ACC112 (cell line): Measurements from ENCODE around the gene OR2M3.

Source experiments
- H2AFZ ChIP-seq: fragments of 200-600 bp; sonication (generic); one replicate; pipeline ENCODE4 v1.6.0; 2017; ENCODE audit warnings: antibody characterized with exemption, low read length; ENCODE audit not compliant: unreplicated experiment
- H3K27ac ChIP-seq: fragments of 200-600 bp; sonication (generic); 2 replicates; pipeline ENCODE4 v1.5.1; 2014; ENCODE audit warnings: low read depth, mild to moderate bottlenecking, antibody characterized with exemption, low read length, moderate library complexity
- H3K27me3 ChIP-seq: fragments of 200-600 bp; sonication (generic); 2 replicates; pipeline ENCODE4 v1.6.1; 2014; ENCODE audit warnings: mild to moderate bottlenecking, antibody characterized with exemption, low read length, moderate library complexity, mixed read lengths; ENCODE audit not compliant: insufficient read depth
- H3K36me3 ChIP-seq: fragments of 200-600 bp; sonication (generic); 2 replicates; pipeline ENCODE4 v1.6.1; 2016; ENCODE audit warnings: mild to moderate bottlenecking, antibody characterized with exemption, low read length, moderate library complexity, mixed read lengths; ENCODE audit not compliant: insufficient read depth
- H3K4me1 ChIP-seq: fragments of 200-600 bp; sonication (generic); one replicate; pipeline ENCODE4 v1.6.1; 2016; ENCODE audit warnings: low read length, mixed read lengths; ENCODE audit not compliant: insufficient read depth, unreplicated experiment, control insufficient read depth
- H3K4me3 ChIP-seq: fragments of 200-600 bp; sonication (generic); 2 replicates; pipeline ENCODE4 v1.5.1; 2014; ENCODE audit warnings: mild to moderate bottlenecking, low read depth, low read length
- H3K79me2 ChIP-seq: fragments of 200-600 bp; sonication (generic); one replicate; pipeline ENCODE4 v1.6.0; 2016; ENCODE audit warnings: low read length; ENCODE audit not compliant: control insufficient read depth, unreplicated experiment, insufficient read depth

The OR2M3 gene

GRCh38 chr1:248196965-248197364, at the start of gene OR2M3:
Gene OR2M3, plus strand, starts transcription at chr1:248197265. Its CDS starts 5,803 bp downstream, at chr1:248203068.
- Histone ChIP-seq H3K79me2 (no peaks in the 10 kb centered on the region), H3K36me3 (no peaks in the 10 kb centered on the region), H2AFZ (no peak within 1 kb of the TSS), H3K4me3 (no peak within 1 kb of the TSS), H3K27me3 (no peaks in the 10 kb centered on the region), H3K27ac (no peak within 1 kb of the TSS), H3K4me1 (no peaks in the 10 kb centered on the region)

- H3K79me2 ChIP-seq: no peaks in the 10 kb centered on the region
- no peak overlapping the region for H3K27ac ChIP-seq
- no peak overlapping the region for H3K4me3 ChIP-seq
- H3K4me1 ChIP-seq: no peaks in the 10 kb centered on the region
- H3K27me3 ChIP-seq: no peaks in the 10 kb centered on the region
- no peak overlapping the region for H2AFZ ChIP-seq
- H3K36me3 ChIP-seq: no peaks in the 10 kb centered on the region
Measured at GRCh38 chr1:248152056-248152827, 44.8 kb upstream of the OR2M3 start.

- Histone ChIP-seq H3K79me2 (no peaks in the 10 kb centered on the region), H3K4me1 (no peaks in the 10 kb centered on the region), H2AFZ (no peak overlapping the region), H3K4me3 (no peak overlapping the region), H3K27me3 (no peaks in the 10 kb centered on the region), H3K27ac (no peak overlapping the region), H3K36me3 (no peaks in the 10 kb centered on the region)
Measured at GRCh38 chr1:248155927-248156326, 41.1 kb upstream of the OR2M3 start.

- Histone ChIP-seq H3K4me3 (no peak overlapping the region), H3K27ac (no peak overlapping the region), H3K79me2 (no peaks in the 10 kb centered on the region), H3K27me3 (no peaks in the 10 kb centered on the region), H3K36me3 (no peaks in the 10 kb centered on the region), H3K4me1 (no peaks in the 10 kb centered on the region), H2AFZ (no peak overlapping the region)
Measured at GRCh38 chr1:248158758-248159157, 38.3 kb upstream of the OR2M3 start.

GRCh38 chr1:248164031-248164430, 33.0 kb upstream of the OR2M3 start:
- no peaks in the 10 kb centered on the region for H3K27me3 ChIP-seq
- H3K36me3 ChIP-seq: no peaks in the 10 kb centered on the region
- H3K4me1 ChIP-seq: no peaks in the 10 kb centered on the region
- no peak overlapping the region for H3K4me3 ChIP-seq
- H3K27ac ChIP-seq: no peak overlapping the region
- no peak overlapping the region for H2AFZ ChIP-seq
- no peaks in the 10 kb centered on the region for H3K79me2 ChIP-seq

- H3K36me3 ChIP-seq: no peaks in the 10 kb centered on the region
- no peaks in the 10 kb centered on the region for H3K27me3 ChIP-seq
- no peak overlapping the region for H3K27ac ChIP-seq
- H2AFZ ChIP-seq: no peak overlapping the region
- H3K4me3 ChIP-seq: no peak overlapping the region
- no peaks in the 10 kb centered on the region for H3K79me2 ChIP-seq
- H3K4me1 ChIP-seq: no peaks in the 10 kb centered on the region
Measured at GRCh38 chr1:248165186-248165585, 31.9 kb upstream of the OR2M3 start.

- Histone ChIP-seq H3K79me2 (no peaks in the 10 kb centered on the region), H3K4me1 (no peaks in the 10 kb centered on the region), H3K27ac (no peak within 1 kb of the TSS), H3K4me3 (no peak within 1 kb of the TSS), H2AFZ (no peak within 1 kb of the TSS), H3K27me3 (no peaks in the 10 kb centered on the region), H3K36me3 (no peaks in the 10 kb centered on the region)
Measured at GRCh38 chr1:248174521-248174920, 22.5 kb upstream of the OR2M3 start, which contains the start of gene OR2M2. Gene OR2M2, plus strand, starts transcription at chr1:248174821. Its CDS starts 5,165 bp downstream, at chr1:248179986.

- no peaks in the 10 kb centered on the region for H3K27me3 ChIP-seq
- H3K4me1 ChIP-seq: no peaks in the 10 kb centered on the region
- no peak overlapping the region for H3K4me3 ChIP-seq
- no peaks in the 10 kb centered on the region for H3K36me3 ChIP-seq
- no peaks in the 10 kb centered on the region for H3K79me2 ChIP-seq
- H3K27ac ChIP-seq: no peak overlapping the region
- no peak overlapping the region for H2AFZ ChIP-seq
Measured at GRCh38 chr1:248183996-248184395, 13.1 kb upstream of the OR2M3 start.

- Histone ChIP-seq H3K4me1 (no peaks in the 10 kb centered on the region), H3K27ac (no peak overlapping the region)
Measured at GRCh38 chr1:248187363-248187762, 9.7 kb upstream of the OR2M3 start.

GRCh38 chr1:248189026-248189425, 8.0 kb upstream of the OR2M3 start:
- Histone ChIP-seq H3K27ac (no peak overlapping the region), H3K4me3 (no peak overlapping the region), H3K36me3 (no peaks in the 10 kb centered on the region), H3K79me2 (no peaks in the 10 kb centered on the region), H2AFZ (no peak overlapping the region), H3K4me1 (no peaks in the 10 kb centered on the region), H3K27me3 (no peaks in the 10 kb centered on the region)

More at GRCh38 chr1:248187363-248187762, 9.7 kb upstream of the OR2M3 start:
- Histone ChIP-seq H2AFZ (no peak overlapping the region), H3K36me3 (no peaks in the 10 kb centered on the region), H3K79me2 (no peaks in the 10 kb centered on the region), H3K27me3 (no peaks in the 10 kb centered on the region), H3K4me3 (no peak overlapping the region)

- H3K27ac ChIP-seq: no peak overlapping the region
- no peak overlapping the region for H3K4me3 ChIP-seq
- H3K4me1 ChIP-seq: no peaks in the 10 kb centered on the region
- no peaks in the 10 kb centered on the region for H3K27me3 ChIP-seq
- no peaks in the 10 kb centered on the region for H3K36me3 ChIP-seq
- no peak overlapping the region for H2AFZ ChIP-seq
- no peaks in the 10 kb centered on the region for H3K79me2 ChIP-seq
Measured at GRCh38 chr1:248194117-248194516, 2.9 kb upstream of the OR2M3 start.
